WERI-Rb-1 (cell line): Measurements from ENCODE around the gene G6PC3.

ENCODE experiments used
- DNase-seq: peaks from one replicate; pipeline ENCODE4 v3.0.0-alpha.2; 2020
- H3K27ac ChIP-seq: fragments of 250-450 bp; sonication (Bioruptor Pico); 2 replicates; pipeline ENCODE4 v1.5.1; 2020; ENCODE audit warnings: mild to moderate bottlenecking, moderate library complexity
- H3K27me3 ChIP-seq: fragments of 250-450 bp; sonication (Bioruptor Pico); 2 replicates; pipeline ENCODE4 v1.5.1; 2021; ENCODE audit warnings: mild to moderate bottlenecking, low read depth, moderate library complexity; ENCODE audit not compliant: insufficient read depth, severe bottlenecking
- H3K36me3 ChIP-seq: fragments of 250-450 bp; sonication (Bioruptor Pico); 2 replicates; pipeline ENCODE4 v1.5.1; 2020; ENCODE audit warnings: mild to moderate bottlenecking, moderate library complexity
- H3K4me3 ChIP-seq: 2 replicates; pipeline ENCODE4 v1.5.1; 2011; ENCODE audit warnings: low read depth, mild to moderate bottlenecking, control low read depth, low read length
- H3K9me3 ChIP-seq: fragments of 250-450 bp; sonication (Bioruptor Pico); 2 replicates; pipeline ENCODE4 v1.5.1; 2021; ENCODE audit warnings: mild to moderate bottlenecking, moderate library complexity; ENCODE audit not compliant: severe bottlenecking
- TF ChIP-seq, protein P1 (sequence below): IDR thresholded peaks from 2 replicates; pipeline ENCODE4 v1.5.1; 2011; ENCODE audit warnings: low read depth, mild to moderate bottlenecking, control low read depth, inconsistent platforms, low read length

Gene G6PC3

DNA sequence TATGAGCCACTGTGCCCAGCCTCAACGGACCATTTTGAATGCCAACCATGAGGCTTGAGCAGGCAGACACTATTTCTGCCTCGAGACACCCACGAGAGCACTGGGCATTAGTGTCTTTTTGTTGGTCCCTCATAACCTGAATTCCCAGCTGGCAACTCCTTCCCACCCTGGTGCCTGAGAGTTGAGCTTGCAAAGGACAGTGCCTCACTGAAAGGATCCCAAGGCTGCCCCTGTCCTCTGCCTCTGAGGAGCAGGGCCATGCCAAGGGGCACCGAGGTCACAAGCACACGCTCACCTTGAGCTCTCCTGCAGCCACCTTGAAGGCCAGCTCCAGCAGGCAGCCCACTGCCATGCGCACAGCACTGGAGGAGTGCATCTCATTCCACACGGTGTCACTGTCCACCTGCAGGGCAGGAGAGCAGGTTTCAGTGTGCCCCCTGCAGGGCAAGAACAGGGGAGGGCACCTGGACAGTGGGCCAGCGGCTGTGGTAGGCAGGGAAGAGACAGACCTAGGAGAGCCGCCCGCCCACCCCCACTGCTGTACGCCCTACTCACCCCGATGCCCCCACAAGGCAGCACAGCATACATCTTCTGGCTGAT is 12.8 kb downstream of the G6PC3 start:
- H3K27me3 ChIP-seq = no peaks in the 10 kb centered on the region
- no peaks in the 10 kb centered on the region for H3K9me3 ChIP-seq
- H3K4me3 ChIP-seq = no peak overlapping the region
- H3K27ac ChIP-seq = no peak overlapping the region
- H3K36me3 ChIP-seq = peaks cover 92% of the 10 kb centered on the region
- TF ChIP-seq, protein P1, sequence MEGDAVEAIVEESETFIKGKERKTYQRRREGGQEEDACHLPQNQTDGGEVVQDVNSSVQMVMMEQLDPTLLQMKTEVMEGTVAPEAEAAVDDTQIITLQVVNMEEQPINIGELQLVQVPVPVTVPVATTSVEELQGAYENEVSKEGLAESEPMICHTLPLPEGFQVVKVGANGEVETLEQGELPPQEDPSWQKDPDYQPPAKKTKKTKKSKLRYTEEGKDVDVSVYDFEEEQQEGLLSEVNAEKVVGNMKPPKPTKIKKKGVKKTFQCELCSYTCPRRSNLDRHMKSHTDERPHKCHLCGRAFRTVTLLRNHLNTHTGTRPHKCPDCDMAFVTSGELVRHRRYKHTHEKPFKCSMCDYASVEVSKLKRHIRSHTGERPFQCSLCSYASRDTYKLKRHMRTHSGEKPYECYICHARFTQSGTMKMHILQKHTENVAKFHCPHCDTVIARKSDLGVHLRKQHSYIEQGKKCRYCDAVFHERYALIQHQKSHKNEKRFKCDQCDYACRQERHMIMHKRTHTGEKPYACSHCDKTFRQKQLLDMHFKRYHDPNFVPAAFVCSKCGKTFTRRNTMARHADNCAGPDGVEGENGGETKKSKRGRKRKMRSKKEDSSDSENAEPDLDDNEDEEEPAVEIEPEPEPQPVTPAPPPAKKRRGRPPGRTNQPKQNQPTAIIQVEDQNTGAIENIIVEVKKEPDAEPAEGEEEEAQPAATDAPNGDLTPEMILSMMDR = peak; percentile 98
- DNase-seq = peak; percentile 88

DNA sequence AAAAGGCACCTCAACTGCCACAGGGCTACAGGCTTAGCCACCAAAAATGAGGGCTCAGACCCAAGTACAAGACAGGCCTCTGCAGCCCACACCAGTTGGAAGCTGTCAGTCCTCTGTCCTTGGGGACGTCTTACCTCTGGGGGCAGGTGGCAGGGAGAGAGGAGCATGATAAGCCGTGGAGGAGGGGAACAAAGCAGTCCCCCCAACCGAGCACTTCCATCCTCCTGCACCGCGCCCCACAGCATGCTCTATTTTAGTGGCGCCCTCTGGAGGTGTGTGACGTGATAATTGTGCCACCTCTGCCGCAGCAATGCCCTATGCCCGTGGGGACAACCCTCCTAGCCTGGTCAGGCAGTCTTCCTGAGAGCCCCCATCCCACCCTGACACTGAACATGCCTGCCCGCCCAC is 13.6 kb downstream of the G6PC3 start:
- H3K4me3 ChIP-seq = no peak overlapping the region
- DNase-seq = peak; percentile 73
- TF ChIP-seq, protein P1 = peak; percentile 71
- H3K36me3 ChIP-seq = peaks cover 92% of the 10 kb centered on the region
- peak overlapping the region; percentile 49 for H3K27ac ChIP-seq
- H3K27me3 ChIP-seq = no peaks in the 10 kb centered on the region
- H3K9me3 ChIP-seq = no peaks in the 10 kb centered on the region

DNA sequence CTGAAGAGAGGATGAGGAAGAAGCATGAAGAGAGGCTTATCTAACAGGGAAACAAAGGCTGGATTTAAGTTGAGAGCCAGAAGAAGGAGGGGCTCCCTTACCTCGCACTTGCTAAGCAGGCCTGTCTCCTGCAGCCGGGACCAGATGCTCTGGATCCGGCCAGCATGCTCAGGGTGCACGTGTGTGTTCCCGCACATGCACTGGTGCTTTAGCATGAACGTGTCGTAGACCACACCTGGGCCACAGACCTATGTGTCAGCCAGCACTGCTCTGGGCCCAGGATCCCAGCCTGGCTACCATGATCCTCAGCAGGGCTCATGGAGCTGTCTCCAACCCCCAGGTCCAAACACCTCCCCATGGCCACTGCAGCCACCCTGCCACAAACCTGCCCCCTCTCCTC is 14.4 kb downstream of the G6PC3 start:
- TF ChIP-seq, protein P1 = no peak
- Histone ChIP-seq H3K27me3 (no peaks in the 10 kb centered on the region), H3K36me3 (peaks cover 91% of the 10 kb centered on the region), H3K9me3 (no peaks in the 10 kb centered on the region), H3K4me3 (no peak overlapping the region), H3K27ac (peak overlapping the region; percentile 49)
- no peak for DNase-seq

DNA sequence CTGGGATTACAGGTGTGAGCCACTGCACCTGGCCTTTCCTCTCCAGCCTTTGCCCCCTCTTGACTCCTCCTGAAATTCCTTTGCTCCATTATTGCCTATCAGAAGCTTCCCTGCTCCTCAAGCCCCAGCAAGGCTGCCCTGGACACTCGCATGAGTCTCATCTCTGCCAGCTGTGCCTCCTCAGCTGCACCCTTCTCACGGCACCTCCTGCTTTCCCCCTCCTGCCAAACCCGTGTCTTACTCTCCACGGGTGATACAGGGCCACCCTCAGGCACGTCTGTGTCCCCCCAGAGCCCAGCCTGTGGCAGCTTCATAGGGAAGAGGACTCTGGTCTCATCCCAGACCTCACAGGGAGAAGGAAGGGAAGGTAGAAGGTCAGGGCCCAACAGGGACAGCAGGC is 15.4 kb downstream of the G6PC3 start:
- peak overlapping the region; percentile 49 for H3K27ac ChIP-seq
- H3K27me3 ChIP-seq = no peaks in the 10 kb centered on the region
- DNase-seq = no peak
- peaks cover 91% of the 10 kb centered on the region for H3K36me3 ChIP-seq
- H3K4me3 ChIP-seq = no peak overlapping the region
- H3K9me3 ChIP-seq = no peaks in the 10 kb centered on the region
- TF ChIP-seq, protein P1 = no peak

DNA sequence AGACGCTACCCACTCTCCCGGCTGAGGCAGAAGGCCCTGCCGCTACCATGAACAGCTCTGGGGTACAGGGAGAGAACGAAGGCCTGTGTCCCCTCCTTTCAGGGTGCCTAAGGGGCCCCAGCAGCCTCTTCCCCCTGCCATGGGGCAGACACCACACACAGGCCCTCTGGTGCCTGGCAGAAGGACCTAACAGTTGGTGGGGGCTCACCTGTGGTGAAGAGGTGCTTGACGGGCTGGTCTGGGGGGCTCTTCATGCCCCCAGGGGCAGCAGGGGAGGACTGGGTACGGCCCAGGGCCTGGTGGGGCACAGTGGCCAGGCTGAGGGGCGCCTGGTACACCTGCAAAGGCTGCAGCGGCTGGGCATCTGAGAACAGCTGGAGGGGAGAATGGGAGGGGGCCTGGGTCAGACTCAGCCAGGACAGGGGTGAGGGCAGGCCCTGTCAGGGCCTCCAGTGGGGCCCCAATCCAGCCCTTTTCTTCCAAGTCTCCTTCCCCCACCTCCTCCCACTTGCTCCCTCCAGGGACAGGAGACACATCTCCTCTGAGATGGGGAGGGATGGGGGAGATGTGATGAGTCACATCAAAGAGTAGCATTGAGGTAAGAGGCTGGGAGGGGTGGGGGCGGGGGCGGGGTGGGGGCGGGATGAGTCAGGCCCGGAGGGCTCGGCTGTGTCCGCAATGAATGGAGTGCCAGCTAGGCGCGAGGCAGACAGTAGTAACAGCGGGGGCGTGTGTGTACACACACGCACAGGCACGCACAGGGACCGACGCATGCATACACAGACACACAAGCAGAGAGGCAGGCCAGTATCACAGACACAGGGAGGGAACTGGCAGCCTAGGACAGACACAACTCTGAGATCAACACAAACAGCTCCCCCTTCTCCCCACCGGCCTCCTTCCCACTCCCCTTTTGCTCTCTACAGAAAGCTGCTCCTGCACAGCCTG is 16.1 kb downstream of the G6PC3 start:
- H3K4me3 ChIP-seq = no peak overlapping the region
- H3K9me3 ChIP-seq = no peaks in the 10 kb centered on the region
- TF ChIP-seq, protein P1 = no peak
- DNase-seq = peak; percentile 53
- H3K27ac ChIP-seq = peak overlapping the region; percentile 56
- peaks cover 92% of the 10 kb centered on the region for H3K36me3 ChIP-seq
- H3K27me3 ChIP-seq = no peaks in the 10 kb centered on the region
